Measurements from ENCODE around the gene APOL1. TPM values are rescaled to one million over a fixed set of nuclear protein-coding genes. Genes with fewer than 3 reads are reported as not detected.

APOL1 gene
- total RNA-seq, 1 experiment from 2014 or later, result 0.30 TPM

DNA sequence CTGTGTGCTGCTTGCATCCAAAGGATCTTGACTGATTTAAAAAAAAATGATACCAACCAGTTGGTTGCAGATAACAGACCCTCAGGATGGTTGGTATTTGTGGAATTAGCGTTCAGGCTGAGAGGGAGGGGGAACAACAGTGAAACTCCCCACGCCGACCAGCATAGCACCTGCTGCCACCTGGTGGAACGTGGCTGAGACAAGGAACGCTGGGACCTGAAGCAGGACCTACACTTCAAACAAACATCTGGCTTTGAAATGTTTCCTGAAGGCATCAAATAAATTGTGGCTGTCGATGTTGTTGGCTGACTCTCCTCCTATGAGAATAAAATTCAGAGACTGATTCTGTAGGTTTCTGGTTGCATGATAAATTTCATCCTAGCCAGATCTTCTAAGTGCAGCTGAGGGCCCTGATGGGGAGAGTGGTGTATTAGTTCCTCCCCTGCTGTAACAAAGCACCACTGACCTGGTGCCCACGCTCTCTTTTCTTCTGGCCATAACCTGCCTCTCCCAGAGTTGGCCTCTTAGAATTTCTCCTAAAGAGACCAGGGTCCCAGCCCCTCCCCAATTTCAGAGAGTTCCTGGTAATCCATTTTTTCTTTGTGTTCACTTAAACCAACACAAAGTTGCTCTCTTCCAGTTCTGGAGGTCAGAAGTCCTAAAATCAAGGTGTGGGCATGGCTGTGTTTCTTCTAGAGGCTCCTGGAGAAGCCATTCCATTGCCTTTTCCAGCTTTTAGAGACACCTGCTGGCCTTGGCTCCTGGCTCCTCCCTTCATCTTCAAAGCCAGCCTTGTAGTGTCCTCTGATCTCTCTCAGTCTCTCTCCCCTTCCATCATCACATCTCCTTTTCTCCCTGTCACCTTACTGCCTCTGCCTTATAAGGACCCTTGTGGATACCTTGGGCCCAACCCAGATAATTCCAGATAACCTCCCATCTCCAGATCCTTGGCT, 30.9 kb upstream of the APOL1 start:
- ChIA-PET POLR2A (interaction anchor here (0.9 kb wide), 1 partner anchor 17 kb away, joined by 4 read pairs; the partner anchor contains the start of gene APOL2), RAD21 (ENCODE audit: low non-redundant PET in 1 of 2, low total read pairs in 2 of 2, uncharacterized antibody in 2 of 2, unreplicated experiment in 2 of 2) (interaction anchor here in 1 of 2 experiments (0.5 kb wide), 1 partner anchor 248 kb away, joined by 3 read pairs; no protein-coding TSS in a partner anchor), CTCF (interaction anchor here (1.5 kb wide), 1 partner anchor 27 kb away, joined by 3 read pairs; no protein-coding TSS in a partner anchor)
- H3K4me3 ChIP-seq (replicated peaks in 1 of 2; ENCODE audit: low read depth in 1 of 2, low read length in 2 of 2), result no peak overlapping the region
- no TSS peak for BruUV-seq (replicated peaks)
- H4K20me1 ChIP-seq (ENCODE audit: insufficient read depth), result no peaks in the 10 kb centered on the region
- ATAC-seq (peak; percentile 97), DNase-seq (ENCODE audit: low read depth, low spot score) (peak; percentile 32)
- peak; percentile 59 for TF ChIP-seq RAD21 (IDR thresholded peaks at IDR 0.05; ENCODE audit: low read depth)
- TF ChIP-seq JUND (IDR thresholded peaks at IDR 0.05), result no peak
- TF ChIP-seq, protein P1, sequence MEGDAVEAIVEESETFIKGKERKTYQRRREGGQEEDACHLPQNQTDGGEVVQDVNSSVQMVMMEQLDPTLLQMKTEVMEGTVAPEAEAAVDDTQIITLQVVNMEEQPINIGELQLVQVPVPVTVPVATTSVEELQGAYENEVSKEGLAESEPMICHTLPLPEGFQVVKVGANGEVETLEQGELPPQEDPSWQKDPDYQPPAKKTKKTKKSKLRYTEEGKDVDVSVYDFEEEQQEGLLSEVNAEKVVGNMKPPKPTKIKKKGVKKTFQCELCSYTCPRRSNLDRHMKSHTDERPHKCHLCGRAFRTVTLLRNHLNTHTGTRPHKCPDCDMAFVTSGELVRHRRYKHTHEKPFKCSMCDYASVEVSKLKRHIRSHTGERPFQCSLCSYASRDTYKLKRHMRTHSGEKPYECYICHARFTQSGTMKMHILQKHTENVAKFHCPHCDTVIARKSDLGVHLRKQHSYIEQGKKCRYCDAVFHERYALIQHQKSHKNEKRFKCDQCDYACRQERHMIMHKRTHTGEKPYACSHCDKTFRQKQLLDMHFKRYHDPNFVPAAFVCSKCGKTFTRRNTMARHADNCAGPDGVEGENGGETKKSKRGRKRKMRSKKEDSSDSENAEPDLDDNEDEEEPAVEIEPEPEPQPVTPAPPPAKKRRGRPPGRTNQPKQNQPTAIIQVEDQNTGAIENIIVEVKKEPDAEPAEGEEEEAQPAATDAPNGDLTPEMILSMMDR (IDR thresholded peaks at IDR 0.05 in 2 of 3, conservative IDR thresholded peaks at IDR 0.05 in 1 of 3; ENCODE audit: borderline replicate concordance in 1 of 3, insufficient read depth in 1 of 3, low read depth in 2 of 3, low read length in 2 of 3), result peak; percentile 66 to 89 (median 87); a peak in 5 of 6 replicates
- no peak overlapping the region for H3K4me2 ChIP-seq (ENCODE audit: low read length)
- intact Hi-C loops (cut with micrococcal nuclease), result loop anchor here (10.0 kb wide), 1 partner anchor 77 kb away; no protein-coding TSS in a partner anchor
- no peaks in the 10 kb centered on the region for H3K9me3 ChIP-seq (ENCODE audit: control insufficient read depth in 1 of 2, insufficient read depth in 1 of 2, low read depth in 1 of 2, low read length in 2 of 2)
- no peaks in the 10 kb centered on the region for H3K79me2 ChIP-seq (ENCODE audit: insufficient read depth, low read length)
- no peak overlapping the region for H3K9ac ChIP-seq (ENCODE audit: low read length)
- no peaks in the 10 kb centered on the region for H3K36me3 ChIP-seq (ENCODE audit: control insufficient read depth in 1 of 2, insufficient read depth in 2 of 2, low read length in 2 of 2)
- no peak overlapping the region for H3K27ac ChIP-seq (ENCODE audit: low read depth, low read length)
- H3K9me2 ChIP-seq (ENCODE audit: insufficient read depth), result no peaks in the 10 kb centered on the region
- peak overlapping the region; percentile 3 for H2AFZ ChIP-seq (ENCODE audit: low read depth, low read length, poor library complexity, severe bottlenecking)
- no peaks in the 10 kb centered on the region for H3K4me1 ChIP-seq (ENCODE audit: control insufficient read depth in 1 of 2, insufficient read depth in 2 of 2, low read length in 2 of 2)
- H3K27me3 ChIP-seq (ENCODE audit: insufficient read depth, low read length), result peaks cover 11% of the 10 kb centered on the region; the same call in 1 of the 2 replicates

Data from HCT116 (cell line).